ENCODE measurements around the gene SDHC.
A peak's percentile ranks its signal among the peaks of the same experiment; 100 is the strongest.
"Not testable (repeated sequence)": the region's sequence is repeated elsewhere in the genome, so short reads cannot be mapped to it uniquely, and the experiment has no call there.

Gene SDHC

DNA sequence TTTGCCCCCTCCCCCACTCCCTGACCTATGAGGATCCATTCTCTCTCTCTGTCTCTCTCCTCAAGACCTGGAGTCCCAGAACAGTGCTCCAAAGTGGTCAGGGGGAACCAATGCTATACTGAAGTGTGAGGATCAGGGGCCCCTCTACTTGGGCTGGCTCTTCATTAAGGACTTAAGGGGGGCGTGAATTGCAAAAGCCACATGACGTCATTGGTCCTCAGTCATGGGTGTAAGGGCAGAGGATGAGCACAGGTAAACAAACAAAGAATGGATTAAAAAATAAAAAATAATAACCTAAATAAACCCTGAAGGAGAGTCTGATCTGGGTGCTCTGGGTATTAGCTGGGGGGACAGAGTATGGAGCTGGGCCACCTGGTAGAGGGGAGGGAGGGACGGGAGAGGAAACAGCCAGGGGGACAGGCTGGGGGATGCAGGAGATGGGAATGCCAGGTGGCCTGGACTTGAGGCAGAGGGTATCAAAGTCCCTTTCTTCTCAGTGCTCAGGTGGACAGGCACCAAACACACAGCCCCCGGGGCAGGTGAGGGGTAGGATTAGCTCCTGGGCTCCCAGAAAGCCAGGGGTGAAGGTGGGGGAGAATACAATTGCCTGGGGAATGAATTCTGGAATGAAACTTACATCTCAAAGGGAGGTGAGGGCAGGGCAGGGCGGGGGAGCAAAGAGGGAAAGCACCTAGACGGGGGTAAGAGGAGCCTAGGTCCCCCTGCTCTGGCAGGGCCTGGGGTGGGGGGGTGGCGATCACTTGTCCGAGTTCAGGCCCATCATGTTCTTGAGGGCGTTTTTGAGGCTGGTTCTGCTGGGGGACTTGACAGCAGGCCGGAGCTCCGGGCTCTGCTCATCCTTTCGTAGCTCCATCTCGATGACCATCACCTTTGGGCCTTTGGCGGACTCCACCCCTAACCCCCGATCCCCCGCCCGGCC, 9.0 kb upstream of the SDHC start:
- TF ChIP-seq POLR2AphosphoS5 (IDR thresholded peaks at IDR 0.05; ENCODE audit: borderline replicate concordance, low read depth, low read length) (no peak), FOXP2 (optimal IDR thresholded peaks at IDR 0.05; ENCODE audit: control extremely low read depth, extremely low read length, insufficient read depth) (no peak), EZH2 (IDR thresholded peaks at IDR 0.05) (no peak)
- Histone ChIP-seq H3K9me3 (ENCODE audit: low read depth, low read length) (no peaks in the 10 kb centered on the region), H3K27ac (no peak overlapping the region), H3K4me3 (no peak overlapping the region; the same call in 1 of the 2 replicates), H3K36me3 (ENCODE audit: insufficient read depth, low read length) (no peaks in the 10 kb centered on the region), H3K9ac (ENCODE audit: insufficient read length) (no peak overlapping the region)
- no peak for DNase-seq (ENCODE audit: low read depth, low spot score)

GRCh38 chr1:161305867-161306519, 8.2 kb upstream of the SDHC start:
- no peak for TF ChIP-seq FOXP2 (optimal IDR thresholded peaks at IDR 0.05; ENCODE audit: control extremely low read depth, extremely low read length, insufficient read depth)
- TF ChIP-seq POLR2AphosphoS5 (IDR thresholded peaks at IDR 0.05; ENCODE audit: borderline replicate concordance, low read depth, low read length): no peak
- no peak for TF ChIP-seq EZH2 (IDR thresholded peaks at IDR 0.05)
- H3K9ac ChIP-seq (ENCODE audit: insufficient read length): no peak overlapping the region
- H3K9me3 ChIP-seq (ENCODE audit: low read depth, low read length): no peaks in the 10 kb centered on the region
- no peak overlapping the region for H3K27ac ChIP-seq
- peak overlapping the region; percentile 34; the same call in 1 of the 2 replicates for H3K4me3 ChIP-seq
- H3K36me3 ChIP-seq (ENCODE audit: insufficient read depth, low read length): no peaks in the 10 kb centered on the region
- DNase-seq (ENCODE audit: low read depth, low spot score): no peak

- no peak for DNase-seq (ENCODE audit: low read depth, low spot score)
- no peak overlapping the region for H3K4me3 ChIP-seq
These were observed 6.9 kb upstream of the SDHC start for GRCh38 chr1:161307230-161307768.

GRCh38 chr1:161307892-161308638, 6.1 kb upstream of the SDHC start:
- Histone ChIP-seq H3K9me3 (ENCODE audit: low read depth, low read length) (no peaks in the 10 kb centered on the region), H3K36me3 (ENCODE audit: insufficient read depth, low read length) (no peaks in the 10 kb centered on the region), H3K9ac (ENCODE audit: insufficient read length) (no peak overlapping the region), H3K4me3 (no peak overlapping the region), H3K27ac (no peak overlapping the region)
- TF ChIP-seq POLR2AphosphoS5 (IDR thresholded peaks at IDR 0.05; ENCODE audit: borderline replicate concordance, low read depth, low read length) (no peak), FOXP2 (optimal IDR thresholded peaks at IDR 0.05; ENCODE audit: control extremely low read depth, extremely low read length, insufficient read depth) (no peak), EZH2 (IDR thresholded peaks at IDR 0.05) (no peak)
- DNase-seq (ENCODE audit: low read depth, low spot score): no peak

More at GRCh38 chr1:161307230-161307768, 6.9 kb upstream of the SDHC start:
- H3K36me3 ChIP-seq (ENCODE audit: insufficient read depth, low read length): no peaks in the 10 kb centered on the region
- H3K27ac ChIP-seq: no peak overlapping the region
- no peak overlapping the region for H3K9ac ChIP-seq (ENCODE audit: insufficient read length)
- no peaks in the 10 kb centered on the region for H3K9me3 ChIP-seq (ENCODE audit: low read depth, low read length)
- TF ChIP-seq FOXP2 (optimal IDR thresholded peaks at IDR 0.05; ENCODE audit: control extremely low read depth, extremely low read length, insufficient read depth) (no peak), POLR2AphosphoS5 (IDR thresholded peaks at IDR 0.05; ENCODE audit: borderline replicate concordance, low read depth, low read length) (no peak), EZH2 (IDR thresholded peaks at IDR 0.05) (no peak)

- Histone ChIP-seq H3K27ac (no peak within 1 kb of the TSS), H3K9me3 (ENCODE audit: low read depth, low read length) (no peaks in the 10 kb centered on the region), H3K4me3 (no peak within 1 kb of the TSS), H3K9ac (ENCODE audit: insufficient read length) (no peak within 1 kb of the TSS), H3K36me3 (ENCODE audit: insufficient read depth, low read length) (no peaks in the 10 kb centered on the region)
- DNase-seq (ENCODE audit: low read depth, low spot score): no peak
- no peak for TF ChIP-seq FOXP2 (optimal IDR thresholded peaks at IDR 0.05; ENCODE audit: control extremely low read depth, extremely low read length, insufficient read depth)
- TF ChIP-seq EZH2 (IDR thresholded peaks at IDR 0.05): no peak
These were observed 4.3 kb upstream of the SDHC start, which contains the start of gene MPZ for GRCh38 chr1:161309868-161310267. Gene MPZ, minus strand, starts transcription at chr1:161309968. Its CDS starts 63 bp downstream, at chr1:161309905.

DNA sequence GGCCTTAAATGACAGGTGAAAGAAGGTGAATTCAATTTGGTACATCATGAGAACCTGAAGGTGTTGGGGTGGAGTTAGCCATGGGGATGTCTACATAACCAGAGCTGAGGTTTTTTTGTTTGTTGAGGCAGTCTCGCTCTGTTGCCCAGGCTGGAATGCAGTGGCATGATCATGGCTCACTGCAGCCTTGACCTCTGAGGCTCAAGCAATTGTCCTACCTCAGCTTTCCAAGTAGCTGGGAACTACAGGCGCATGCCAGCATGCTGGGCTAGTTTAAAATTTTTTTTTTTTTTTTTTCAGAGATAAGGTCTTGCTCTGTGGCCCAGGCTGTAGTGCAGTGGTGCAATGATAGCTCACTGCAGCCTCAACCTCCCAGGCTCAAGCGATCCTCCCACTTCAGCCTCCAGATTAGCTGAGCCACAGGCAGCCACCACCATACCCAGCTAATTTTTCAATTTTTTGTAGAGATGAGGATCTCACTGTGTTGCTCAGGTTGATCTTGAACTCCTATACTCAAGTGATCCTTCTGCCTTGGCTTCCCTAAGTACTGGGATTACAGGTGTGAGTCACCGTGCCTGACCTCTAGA, 2.5 kb upstream of the SDHC start:
- TF ChIP-seq FOXP2 (optimal IDR thresholded peaks at IDR 0.05; ENCODE audit: control extremely low read depth, extremely low read length, insufficient read depth): no peak
- TF ChIP-seq EZH2 (IDR thresholded peaks at IDR 0.05): no peak
- no peak for TF ChIP-seq POLR2AphosphoS5 (IDR thresholded peaks at IDR 0.05; ENCODE audit: borderline replicate concordance, low read depth, low read length)
- no peak for DNase-seq (ENCODE audit: low read depth, low spot score)
- no peaks in the 10 kb centered on the region for H3K36me3 ChIP-seq (ENCODE audit: insufficient read depth, low read length)

DNA sequence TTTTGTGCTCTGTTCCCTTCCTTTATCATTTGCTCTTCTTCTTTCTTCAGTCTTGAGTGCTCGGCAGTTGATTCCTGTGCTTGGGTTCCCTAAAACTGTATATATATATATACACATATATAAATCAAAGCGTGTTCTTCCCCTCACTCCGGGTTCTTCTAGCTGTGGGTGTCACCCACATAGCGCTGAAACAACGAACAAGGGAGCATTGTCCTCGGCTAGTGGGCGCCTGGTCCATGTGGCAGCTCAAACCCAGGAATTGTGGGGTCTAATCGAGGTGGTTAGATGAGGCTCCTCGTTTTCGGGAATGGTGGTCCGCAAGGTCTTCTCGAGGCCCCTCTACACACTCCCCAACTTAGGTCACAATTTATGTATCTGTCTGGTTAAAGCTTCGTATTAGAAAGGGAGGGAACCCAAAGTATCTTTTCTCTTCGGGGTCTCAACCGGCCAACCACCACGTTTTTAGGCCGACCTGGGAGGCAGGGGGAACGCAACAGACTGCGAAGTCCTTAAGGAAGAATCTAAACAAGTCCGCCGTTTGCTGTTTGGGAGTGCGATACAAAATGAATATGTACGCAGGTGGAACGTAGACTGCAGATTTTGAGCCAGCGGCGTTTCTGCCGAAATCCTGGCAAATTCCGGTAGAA, 504 bp upstream of the SDHC start:
- Histone ChIP-seq H3K4me3 (peak overlapping the region; percentile 95), H3K9me3 (ENCODE audit: low read depth, low read length) (no peaks in the 10 kb centered on the region), H3K36me3 (ENCODE audit: insufficient read depth, low read length) (no peaks in the 10 kb centered on the region), H3K27ac (peak overlapping the region; percentile 88), H3K9ac (ENCODE audit: insufficient read length) (peak overlapping the region; percentile 98)
- no peak for TF ChIP-seq EZH2 (IDR thresholded peaks at IDR 0.05)
- TF ChIP-seq FOXP2 (optimal IDR thresholded peaks at IDR 0.05; ENCODE audit: control extremely low read depth, extremely low read length, insufficient read depth): no peak
- TF ChIP-seq POLR2AphosphoS5 (IDR thresholded peaks at IDR 0.05; ENCODE audit: borderline replicate concordance, low read depth, low read length): no peak
- no peak for DNase-seq (ENCODE audit: low read depth, low spot score)

More for the DNA sequence above, 2.5 kb upstream of the SDHC start:
- no peak overlapping the region for H3K4me3 ChIP-seq
- no peaks in the 10 kb centered on the region for H3K9me3 ChIP-seq (ENCODE audit: low read depth, low read length)
- no peak overlapping the region for H3K27ac ChIP-seq
- H3K9ac ChIP-seq (ENCODE audit: insufficient read length): no peak overlapping the region

DNA sequence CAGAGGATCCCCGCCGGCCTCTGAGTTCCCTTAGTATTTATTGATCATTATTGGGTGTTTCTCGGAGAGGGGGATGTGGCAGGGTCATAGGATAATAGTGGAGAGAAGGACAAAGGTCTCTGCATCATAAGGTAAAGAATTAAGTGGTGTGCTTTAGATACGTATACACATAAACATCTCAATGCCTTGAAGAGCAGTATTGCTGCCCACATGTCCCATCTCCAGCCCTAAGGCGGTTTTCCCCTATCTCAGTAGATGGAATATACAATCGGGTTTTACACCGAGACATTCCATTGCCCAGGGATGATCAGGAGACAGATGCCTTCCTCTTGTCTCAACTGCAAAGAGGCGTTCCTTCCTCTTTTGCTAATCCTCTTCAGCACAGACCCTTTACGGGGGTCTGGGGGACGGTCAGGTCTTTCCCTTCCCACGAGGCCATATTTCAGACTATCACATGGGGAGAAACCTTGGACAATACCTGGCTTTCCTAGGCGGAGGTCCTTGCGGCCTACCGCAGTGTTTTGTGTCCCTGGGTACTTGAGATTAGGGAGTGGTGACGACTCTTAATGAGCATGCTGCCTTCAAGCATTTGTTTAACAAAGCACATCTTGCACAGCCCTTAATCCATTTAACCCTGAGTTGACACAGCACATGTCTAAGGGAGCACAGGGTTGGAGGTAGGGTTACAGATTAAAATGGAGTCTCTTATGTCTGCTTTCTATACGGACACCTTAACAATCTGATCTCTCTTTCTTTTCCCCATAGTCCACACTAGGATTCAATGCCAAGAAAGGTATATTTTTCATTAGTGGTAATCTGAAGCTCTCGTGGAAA, 1.9 kb downstream of the SDHC start:
- DNase-seq (ENCODE audit: low read depth, low spot score); H3K9ac ChIP-seq (ENCODE audit: insufficient read length); H3K27ac ChIP-seq; H3K4me3 ChIP-seq; H3K36me3 ChIP-seq (ENCODE audit: insufficient read depth, low read length); H3K9me3 ChIP-seq (ENCODE audit: low read depth, low read length): not testable (repeated sequence)
